Stimulated activated CD4-positive, alpha-beta T cell treated with anti-CD3 and anti-CD28 coated beads, Interleukin-4, amount 100 ng/mL, for 4 hours (primary cell): ENCODE results near the gene MAG.
"Not testable (repeated sequence)": the region's sequence is repeated elsewhere in the genome, so short reads cannot be mapped to it uniquely, and the experiment has no call there.

Source experiments
- DNase-seq, 2 experiments: peaks; one replicate each; pipeline ENCODE4 v3.0.0-alpha.2; 2020

MAG gene

DNA sequence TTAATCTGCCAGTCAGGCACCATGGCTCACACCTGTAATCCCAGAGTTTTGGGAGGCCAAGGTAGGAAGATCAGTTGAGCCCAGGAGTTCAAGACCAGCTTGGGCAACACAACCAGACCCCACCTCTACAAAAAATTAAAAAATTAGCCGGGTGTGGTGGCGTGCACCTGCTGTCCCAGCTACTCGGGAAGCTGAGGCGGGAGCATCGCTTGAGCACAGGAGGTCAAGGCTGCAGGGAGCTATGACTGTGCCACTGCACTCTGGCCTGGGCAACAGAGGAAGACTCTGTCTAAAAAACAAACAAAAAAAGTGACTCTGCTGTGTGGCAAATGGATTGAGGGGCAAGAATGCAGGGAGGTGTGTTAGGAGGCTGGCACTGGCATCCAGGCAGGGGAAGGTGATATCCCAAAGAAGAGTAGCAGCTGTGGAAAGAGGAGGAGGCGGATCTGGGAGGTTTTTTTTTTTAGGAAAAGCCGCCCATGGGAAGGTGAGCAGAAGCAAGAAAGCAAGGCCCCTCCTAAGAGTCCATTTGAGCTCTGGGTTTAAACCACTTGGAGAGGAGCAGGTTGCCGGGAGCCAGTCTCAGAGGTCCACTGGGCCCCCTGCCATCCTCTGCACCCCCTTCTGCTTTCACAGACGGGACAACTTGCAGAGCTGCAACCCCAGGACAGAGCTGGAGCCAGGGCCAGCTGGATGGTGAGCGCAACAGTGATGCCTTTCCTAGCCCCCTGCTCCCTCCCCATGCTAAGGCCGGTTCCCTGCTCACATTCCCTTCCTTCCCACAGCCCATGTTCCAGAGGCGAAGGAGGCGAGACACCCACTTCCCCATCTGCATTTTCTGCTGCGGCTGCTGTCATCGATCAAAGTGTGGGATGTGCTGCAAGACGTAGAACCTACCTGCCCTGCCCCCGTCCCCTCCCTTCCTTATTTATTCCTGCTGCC lies 7.5 kb upstream of the MAG start:
- DNase-seq, result no peak

DNA sequence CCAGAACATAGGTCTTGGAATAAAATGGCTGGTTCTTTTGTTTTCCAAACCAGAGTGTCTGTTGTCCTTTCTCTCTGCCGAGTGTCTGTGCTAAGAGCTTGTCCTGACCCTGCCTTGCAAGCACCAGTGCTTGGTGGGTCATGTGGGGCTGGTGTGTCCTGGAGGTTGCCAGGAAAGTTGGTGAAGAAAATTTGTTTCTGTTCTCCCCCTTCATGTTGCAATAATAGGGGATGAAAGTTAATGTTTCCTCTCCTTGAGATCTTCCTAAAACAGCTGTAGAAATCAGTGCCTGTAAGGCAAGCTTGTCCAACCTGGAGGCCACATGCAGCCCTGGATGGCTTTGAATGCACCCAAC lies 6.9 kb upstream of the MAG start:
- DNase-seq, result no peak

DNA sequence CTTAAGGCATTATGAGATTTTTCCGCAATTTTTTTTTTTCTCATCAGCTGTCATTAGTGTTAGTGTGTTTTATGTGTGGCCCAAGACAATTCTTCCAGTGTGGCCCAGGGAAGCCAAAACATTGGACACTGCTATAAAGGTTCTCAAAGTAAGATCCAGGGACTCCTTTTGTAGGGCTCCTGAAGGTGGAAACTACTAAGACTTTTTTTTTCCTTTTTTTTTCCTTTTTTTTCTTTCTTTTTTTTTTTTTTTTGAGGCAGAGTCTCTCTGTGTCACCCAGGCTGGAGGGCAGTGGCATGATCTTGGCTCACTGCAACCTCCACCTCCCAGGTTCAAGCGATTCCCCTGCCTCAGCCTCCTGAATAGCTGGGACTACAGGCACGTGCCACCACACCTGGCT lies 6.5 kb upstream of the MAG start:
- DNase-seq, result not testable (repeated sequence)

DNA sequence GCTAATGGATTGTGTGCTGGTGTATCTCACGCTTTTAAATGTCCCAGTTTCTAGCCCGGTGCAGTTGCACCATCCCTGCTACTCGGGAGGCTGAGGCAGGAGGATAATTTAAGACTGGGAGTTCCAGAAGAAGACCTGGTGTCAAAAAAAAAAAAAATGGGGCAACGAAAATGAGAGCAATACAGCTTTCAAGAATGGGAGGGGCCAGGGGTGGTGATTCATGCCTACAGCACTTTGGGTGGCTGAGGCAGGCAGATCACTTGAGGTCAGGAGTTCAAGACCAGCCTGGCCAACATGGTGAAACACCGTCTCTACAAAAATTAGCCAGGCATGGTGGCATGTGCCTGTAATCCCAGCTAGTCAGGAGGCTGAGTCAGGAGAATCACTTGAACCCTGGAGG lies 5.9 kb upstream of the MAG start:
- DNase-seq, result not testable (repeated sequence)

DNA sequence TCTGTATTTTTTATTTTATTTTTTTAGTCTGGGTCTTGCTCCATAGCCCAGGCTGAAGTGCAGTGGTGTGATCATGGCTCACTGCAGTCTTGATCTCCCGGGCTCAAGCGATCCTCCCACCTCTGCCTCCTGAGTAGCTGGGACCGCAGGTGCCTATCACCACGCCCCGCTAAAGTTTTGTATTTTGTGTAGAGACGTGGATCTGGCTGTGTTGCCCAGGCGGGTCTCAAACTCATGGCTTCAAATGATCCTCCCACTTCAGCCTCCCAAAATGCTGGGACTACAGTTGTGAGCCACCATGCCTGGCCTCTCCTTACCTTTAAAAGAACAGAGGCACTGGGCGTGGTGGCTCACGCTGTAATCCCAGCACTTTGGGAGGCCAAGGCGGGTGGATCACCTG lies 4.2 kb upstream of the MAG start:
- DNase-seq, result no peak

DNA sequence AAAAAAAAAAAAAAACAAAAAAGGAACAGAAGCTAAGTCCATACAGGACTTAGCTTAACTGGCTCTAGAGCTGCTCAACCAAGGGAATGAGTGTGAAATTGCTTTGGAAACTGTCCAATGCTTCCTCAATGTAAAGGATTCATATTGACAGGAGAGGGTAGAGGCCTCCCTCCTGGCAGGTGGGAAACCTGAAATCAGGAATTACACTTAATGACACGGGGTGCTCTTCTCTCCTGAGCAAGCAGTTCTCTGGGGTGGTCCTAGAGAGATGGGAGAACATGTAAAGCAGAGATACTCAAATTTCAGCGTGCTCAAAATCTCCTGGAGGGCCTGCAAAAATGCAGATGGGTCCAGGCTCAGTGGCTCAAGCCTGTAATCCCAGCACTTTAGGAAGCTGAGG lies 3.6 kb upstream of the MAG start:
- DNase-seq, result no peak

DNA sequence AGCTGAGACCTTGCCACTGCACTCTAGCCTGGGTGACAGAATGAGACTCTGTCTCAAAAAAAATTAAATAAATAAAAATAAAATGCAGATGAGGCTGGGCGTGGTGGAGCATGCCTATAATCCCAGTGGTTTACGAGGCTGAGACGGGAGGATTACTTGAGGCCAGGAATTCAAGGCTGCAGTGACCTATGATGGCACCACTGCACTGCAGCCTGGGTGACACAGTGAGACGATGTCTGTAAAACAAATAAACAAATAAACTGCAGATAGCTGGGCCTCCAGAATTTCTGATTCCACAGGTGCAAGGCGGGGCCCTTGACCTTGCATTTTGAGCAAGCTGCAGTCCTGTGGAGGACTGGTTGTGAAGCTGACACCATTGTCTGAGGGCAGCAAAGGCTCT lies 3.1 kb upstream of the MAG start:
- DNase-seq, result no peak

DNA sequence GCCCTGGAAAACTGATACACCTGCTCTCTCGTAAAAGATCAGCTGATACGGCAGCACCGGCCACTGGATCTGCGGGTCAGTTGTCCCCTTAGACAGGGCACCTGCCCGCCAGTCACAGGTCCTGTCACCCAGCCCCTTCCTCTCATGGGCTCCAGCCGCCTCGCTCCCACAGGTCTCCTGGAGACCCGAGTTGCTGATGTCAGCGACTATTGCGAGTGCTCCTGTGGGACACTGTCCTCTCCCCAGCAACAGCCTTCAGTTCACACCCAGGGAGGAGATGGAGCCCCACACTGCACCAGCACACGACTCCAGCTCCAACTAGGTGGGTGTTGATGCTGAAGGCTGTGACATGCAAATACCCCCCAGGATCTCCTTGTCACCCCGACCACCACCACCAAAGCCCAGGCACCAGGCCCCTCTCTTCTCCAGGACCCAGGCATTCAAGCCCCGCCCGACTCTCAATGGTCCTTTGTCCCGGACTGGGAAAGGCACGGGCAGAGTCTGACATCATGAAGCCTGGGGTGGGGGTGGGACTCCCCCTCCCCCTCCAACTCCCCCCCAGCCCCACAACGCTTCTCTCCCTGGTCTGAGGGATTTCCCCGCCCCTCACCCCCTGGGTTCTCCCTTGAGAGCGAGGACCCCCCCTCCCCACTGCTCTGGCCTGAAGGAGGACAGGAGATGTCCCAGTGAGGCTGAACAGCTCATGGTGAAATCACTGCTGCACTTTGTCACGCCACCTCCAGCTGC lies 1.4 kb upstream of the MAG start:
- no peak for DNase-seq

DNA sequence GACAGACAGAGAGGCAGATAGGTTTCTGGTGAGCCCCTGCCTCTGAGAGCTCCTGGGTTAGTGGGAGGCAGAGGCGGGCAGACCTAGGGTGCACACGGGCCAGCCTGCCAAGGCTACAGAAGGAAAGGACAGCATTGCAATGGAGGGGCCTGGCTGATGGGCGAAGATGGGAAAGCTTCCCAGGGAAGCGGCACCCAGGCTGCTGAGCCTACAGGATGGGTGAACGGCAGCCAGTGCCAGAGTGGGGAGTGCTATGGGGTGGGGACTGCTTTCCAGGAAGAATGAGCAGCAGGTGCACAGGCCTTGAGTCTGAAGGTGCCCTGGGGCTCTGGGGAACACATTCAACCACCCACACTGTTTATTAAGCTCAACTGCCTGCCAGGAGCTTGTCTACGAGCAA lies 702 bp upstream of the MAG start:
- no peak for DNase-seq

DNA sequence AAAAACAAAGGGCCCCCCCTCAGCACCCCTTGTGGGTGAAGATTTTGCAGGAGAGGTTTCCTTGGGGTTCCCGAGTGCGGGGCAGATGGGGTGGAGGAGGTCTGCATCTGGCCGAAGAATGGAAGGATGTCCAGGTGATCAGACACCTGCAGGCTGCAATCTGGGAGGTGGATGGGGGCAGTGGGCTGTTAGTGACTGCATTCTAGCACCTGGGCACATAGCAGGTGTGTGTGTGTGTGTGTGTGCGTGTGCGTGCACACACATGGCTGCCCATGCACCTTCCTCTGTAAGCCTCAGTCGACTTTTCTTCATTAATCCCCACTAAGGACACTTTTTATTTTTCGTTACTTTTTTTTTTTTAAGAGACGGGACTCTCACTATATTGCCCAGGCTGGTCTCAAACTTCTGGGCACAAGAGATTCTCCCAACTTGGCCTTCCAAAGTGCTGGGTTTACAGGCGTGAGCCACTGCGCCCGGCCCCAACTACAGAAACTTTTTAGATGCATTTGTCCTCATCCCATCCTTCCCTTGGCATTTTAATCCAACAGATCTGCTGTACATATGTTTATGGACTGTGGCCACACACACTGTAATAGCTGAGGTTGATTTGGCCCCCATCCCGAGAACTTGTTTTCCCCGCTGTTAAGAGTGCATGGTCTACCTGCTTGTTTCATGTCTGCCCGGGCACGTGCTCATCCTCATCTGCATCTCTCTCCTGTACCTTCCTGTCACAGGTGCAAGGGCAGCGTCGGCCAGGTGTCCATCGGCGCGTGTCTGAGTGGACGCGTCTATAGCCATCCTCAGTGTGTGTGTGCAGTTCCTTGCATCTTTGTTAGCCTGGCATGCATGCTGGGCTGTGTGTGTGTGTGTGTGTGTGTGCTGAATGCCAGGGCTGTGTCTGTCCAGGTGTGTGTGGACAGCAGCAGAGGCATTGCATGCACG lies 731 bp downstream of the MAG start:
- no peak for DNase-seq

DNA sequence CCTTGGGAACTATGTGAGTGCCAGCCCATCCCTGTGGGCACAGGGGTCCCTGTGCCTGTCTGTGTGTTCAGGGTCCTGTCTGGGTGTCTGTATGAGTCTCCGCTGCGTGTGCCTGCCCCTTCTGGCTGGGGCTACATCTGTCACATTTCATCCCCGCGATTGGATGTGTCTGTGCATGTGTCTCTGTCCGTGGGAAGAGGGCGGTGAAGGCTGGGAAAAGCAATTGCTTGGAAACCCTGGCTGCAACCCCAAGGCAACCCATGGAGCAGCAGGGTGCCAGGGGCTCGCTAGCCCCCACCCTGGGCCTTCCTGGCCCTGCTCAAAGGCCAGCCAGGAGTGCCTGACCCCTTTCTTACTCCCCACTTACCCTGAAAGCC lies 1.4 kb downstream of the MAG start:
- DNase-seq, result no peak

DNA sequence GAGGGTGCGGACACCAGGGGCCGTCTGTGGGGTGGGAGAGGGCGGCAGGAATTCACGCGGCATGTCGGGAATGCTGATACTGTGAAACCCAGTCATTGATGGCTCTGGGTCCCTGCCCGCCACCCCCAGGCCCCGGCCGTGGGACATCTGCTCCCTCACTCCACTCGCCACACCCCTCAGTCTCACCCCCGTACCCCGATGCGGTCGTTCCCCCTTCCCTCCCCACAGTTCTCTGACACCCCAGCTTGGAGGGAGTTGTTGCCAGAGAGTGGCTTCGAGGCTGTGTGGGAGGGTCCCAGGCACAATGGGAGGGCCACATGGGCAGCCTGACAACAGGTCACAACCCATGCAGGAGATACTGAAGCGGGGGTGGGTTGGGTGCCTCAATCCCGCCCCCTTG lies 1.8 kb downstream of the MAG start:
- no peak for DNase-seq

DNA sequence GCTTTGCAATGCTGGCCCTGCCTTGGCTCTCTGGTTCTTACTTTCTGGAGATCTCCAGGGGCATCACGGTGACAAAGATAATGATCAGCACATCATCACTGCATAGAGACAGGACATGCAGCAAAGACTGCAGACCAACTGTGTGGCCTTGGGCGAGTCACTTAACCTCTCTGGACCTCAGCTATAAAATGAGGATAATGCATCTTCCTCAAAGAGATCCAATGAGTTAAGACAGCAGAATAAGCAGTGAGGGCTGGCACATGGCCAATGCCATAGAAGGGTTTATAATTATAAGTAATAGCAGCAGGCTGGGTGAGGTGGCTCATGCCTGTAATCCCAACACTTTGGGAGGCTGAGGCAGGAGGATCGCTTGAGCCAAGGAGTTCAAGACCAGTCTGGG lies 2.4 kb downstream of the MAG start:
- no peak for DNase-seq

DNA sequence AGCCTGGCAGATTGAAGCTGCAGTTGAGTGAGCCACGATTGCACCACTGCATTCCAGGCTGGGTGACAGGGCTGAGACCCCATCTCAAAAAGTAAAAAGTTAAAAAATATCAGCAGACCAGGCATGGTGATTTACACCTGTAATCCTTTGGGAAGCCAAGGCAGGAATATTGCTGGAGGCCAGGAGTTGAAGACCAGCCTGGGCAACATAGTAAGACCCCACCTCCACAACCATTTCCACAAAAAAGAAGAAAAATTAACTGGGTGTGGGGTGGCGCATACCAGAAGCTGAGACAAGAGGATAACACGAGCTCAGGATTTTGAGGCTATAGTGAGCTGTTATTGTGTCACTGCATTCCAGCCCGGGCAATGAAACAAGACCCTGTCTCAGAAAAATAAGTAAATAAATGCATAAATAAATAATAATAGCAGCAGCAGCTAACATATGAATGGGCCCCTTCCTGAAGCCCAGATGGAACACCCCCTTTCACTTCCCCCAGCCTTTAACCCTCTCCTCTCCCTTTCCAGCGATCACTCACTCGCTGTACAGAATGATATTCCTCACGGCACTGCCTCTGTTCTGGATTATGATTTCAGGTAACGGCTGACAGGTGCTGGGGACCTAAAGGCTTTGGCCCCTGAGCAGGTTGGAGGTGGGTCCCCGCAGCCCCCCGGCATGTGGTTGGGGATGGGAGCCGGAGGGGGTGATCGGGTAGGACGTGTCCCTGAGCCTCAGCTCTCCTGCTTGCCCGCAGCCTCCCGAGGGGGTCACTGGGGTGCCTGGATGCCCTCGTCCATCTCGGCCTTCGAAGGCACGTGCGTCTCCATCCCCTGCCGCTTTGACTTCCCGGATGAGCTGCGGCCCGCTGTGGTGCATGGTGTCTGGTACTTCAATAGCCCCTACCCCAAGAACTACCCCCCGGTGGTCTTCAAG lies 3.2 kb downstream of the MAG start:
- no peak for DNase-seq

DNA sequence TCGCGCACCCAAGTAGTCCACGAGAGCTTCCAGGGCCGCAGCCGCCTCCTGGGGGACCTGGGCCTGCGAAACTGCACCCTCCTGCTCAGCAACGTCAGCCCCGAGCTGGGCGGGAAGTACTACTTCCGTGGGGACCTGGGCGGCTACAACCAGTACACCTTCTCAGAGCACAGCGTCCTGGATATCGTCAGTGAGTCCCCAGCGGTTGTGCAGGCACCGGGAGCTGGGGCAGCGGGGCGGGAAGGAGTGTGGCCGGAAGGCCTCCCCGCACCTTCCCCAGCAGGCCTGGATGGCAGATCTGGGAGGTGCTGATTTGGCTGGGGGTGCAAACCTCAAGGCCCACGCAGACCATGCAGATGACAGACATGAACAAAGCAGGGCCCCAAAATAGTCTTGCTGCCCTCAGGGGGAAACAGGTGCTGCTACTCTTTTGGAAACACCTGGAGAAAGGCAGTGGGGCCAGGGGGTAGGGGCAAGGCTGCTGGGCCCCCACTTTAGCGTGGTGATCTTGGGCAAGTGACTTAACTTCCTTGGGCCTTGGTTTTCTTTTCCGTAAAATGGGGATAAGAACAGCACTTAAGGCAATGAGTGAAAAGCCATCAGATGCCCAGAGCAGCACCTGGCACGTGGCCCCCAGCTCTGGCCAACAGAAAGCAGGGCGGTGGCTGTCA lies 4.0 kb downstream of the MAG start:
- peak in 1 of 2 experiments; percentile 13 for DNase-seq

DNA sequence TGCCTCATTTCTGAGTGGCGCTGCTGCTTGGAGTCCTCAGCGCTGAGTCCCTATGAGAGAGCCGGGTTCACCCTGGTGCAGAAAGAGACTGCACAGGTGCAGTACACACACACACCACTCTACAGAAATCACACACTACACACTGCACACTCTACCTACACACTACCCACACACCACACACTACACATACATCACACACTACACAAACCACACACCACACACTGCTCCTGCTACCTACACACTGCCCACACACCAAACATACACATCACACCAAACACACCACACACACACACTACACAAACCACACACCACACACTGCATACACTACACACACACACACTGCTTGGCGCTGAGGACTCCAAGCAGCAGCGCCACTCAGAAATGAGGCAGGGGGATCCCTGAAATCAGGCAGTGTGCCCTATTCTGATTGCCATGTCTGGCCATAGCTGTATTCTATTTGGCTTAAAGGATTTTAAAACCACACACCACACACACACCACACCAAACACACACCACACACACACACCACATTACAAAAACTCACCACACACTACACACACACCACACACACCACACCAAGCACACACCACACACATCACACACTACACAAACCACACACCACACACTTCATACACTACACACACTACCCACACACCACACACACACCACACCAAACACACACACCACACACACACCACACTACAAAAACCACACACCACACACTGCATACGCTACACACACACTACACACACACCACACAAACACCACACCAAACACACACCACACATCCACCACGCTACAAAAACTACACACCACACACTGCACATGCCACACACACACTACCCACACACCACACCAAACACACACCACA lies 4.9 kb downstream of the MAG start:
- DNase-seq, result no peak

DNA sequence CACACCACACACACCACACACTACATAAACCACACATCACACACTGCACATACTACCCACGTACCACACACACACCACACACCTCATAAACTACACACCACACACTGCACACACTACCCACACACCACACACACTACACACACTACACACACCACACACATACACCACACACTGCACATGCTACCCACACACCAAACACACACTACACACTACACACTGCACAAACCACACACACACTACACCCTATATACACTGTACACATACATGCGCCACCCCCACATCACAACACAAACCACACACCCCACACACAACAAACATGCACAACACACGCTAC lies 5.5 kb downstream of the MAG start:
- DNase-seq, result no peak

DNA sequence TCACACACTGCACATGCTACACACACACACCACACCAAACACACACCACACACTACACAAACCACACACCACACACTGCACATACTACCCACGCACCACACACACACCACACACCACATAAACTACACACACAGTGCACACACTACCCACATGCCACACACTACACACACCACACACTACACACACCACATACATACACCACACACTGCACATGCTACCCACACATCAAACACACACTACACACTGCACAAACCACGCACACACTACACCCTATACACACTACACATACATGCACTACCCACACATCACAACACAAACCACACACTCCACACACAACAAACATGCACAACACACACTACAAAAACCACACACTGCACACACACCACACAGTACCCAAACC lies 6.0 kb downstream of the MAG start:
- no peak for DNase-seq

DNA sequence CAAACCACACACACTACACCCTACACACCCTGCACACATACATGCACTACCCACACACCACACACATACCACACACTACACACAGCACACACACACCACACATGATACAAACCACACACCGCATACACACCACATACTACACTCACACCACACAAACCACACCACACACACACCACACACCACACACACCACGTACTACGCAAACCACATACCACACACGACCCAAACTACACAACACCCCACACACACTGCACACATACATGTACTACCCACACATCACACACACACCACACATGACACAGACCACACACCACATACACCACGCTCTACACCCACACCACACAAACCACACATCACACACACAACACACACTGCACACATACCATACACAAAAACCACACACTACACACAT lies 6.6 kb downstream of the MAG start:
- no peak for DNase-seq

DNA sequence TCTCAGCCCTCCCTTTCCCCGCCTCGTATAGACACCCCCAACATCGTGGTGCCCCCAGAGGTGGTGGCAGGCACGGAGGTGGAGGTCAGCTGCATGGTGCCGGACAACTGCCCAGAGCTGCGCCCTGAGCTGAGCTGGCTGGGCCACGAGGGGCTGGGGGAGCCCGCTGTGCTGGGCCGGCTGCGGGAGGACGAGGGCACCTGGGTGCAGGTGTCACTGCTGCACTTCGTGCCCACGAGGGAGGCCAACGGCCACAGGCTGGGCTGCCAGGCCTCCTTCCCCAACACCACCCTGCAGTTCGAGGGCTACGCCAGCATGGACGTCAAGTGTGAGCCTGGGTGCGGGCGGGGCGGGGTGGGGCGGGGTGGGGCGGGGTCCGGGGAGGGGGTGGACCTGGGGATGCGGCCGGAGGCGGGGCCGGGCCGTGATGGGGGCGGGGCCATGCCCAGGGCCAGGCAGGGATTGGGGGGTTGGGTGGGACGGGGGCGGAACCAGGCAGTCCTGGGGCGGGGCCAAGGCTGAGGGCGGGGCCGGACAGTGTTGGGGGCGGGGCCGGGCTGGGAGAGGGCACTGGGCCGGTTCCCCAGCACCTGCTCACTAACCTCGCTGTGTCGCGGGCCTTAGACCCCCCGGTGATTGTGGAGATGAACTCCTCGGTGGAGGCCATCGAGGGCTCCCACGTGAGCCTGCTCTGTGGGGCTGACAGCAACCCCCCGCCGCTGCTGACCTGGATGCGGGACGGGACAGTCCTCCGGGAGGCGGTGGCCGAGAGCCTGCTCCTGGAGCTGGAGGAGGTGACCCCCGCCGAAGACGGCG lies 7.8 kb downstream of the MAG start:
- DNase-seq, result no peak
